Left ventricle myocardium superior (tissue), 1 donor: Measurements from ENCODE around the gene IL2RG. TPM values are rescaled to one million over a fixed set of nuclear protein-coding genes. Genes with fewer than 3 reads are reported as not detected.
A peak's percentile ranks its signal among the peaks of the same experiment; 100 is the strongest.

Experiments
- ATAC-seq: fragments of 200-7000 bp; cut with Tn5 transposase; one replicate; pipeline ENCODE4 v1.9.1; 2020; ENCODE audit warnings: mild to moderate bottlenecking, moderate library complexity
- DNase-seq: peaks from one replicate; pipeline ENCODE4 v3.0.0-alpha.2; 2020
- intact Hi-C: fragments of 100-400 bp; cut with micrococcal nuclease; formaldehyde crosslinking; loops from one replicate; pipeline ENCODE4 v1.11.0; 2022
- total RNA-seq: library from RNA; stranded (reverse); fragmentation: NEBNext Ultra II Directional; extraction: Animal tissue kit (Norgen Biotek cat#: 25700); gene quantifications from one replicate; pipeline ENCODE4 v1.2.1, GENCODE V29; 2021
- donor health status: DM: no; HTN: yes; CAD: no; lungs with severe emphysema.

The IL2RG gene
- total RNA-seq, 1 donor from 2014 or later = 3.0 TPM

DNA sequence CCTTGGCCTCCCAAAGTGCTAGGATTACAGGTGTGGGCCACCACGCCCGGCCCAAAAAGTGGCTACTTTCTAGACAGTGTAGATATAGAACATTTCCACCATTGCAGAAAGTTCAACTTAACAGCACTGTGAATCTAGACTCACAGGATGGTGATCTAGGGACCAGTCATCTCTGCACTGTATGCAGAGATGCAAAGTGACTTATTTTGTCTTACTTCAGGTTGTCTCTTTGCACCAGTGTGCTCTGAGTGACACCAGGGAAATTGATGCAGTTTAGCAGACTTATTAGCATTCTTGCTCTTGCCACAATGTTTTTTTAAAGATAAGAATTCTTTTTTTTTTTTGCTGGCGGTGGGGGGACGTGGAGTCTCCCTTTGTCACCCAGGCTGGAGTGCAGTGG, 28.6 kb downstream of the IL2RG start:
- DNase-seq (no peak), ATAC-seq (no peak)
- intact Hi-C loops = no loop called here

DNA sequence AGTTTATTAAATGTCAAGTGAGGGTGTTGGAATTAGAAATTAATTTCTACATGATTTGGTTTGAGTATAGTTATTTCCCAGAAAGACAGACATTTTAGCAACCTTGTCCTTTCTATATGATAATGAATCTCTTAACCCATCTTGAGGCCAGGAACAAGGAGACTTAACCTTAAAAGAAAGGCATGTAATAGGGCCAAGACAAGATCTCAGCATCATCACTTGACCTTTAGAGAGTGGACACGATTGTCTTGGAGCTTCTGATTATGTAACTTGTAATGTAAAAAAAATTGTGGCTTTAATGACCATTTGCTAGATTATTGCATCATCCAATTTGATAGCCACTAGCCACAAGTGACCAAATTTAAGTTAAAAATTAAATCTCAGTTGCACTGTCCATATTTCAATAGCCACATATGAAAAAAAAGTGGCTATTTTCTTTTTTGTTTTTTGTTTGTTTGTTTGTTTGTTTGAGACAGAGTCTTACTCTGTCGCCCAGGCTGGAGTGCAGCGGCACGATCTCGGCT, 29.2 kb downstream of the IL2RG start:
- no peak for DNase-seq
- ATAC-seq = no peak
- intact Hi-C loops = no loop called here

DNA sequence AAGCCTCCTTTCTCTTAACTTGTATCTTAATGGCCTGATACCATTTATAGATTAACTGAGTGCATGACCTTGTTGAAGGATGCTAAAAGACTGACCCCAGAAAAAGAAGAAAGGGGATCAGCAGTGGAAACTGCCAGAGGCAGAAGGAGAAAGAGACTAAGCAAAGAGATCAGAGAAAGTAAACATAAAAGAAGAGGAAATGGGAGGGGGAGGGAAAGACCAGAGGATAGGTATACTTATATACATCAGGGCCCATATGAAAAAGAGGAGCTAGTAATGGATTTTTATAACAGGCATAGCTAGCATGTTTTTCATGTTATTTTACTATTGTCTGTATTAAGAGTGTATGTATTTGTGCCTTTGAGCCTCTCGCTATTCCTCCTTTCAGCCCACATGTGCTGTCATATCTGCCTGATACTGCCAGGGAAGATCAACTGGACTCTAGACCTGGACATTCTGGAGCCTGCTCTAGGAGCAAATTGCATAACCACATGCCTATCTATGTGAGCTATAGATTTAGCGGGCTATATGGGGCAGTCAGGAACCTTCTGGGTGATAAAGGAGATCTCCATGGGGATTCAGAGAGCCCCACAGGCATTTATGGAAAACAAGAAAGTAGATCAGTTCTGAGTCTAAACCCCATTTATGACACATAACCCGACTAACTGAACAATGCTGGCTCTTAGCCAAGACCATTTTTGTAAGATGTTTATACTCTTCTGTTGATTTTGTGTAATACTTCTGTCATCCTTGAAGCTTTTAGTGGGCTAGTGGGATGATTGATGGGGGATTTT, 29.9 kb downstream of the IL2RG start:
- ATAC-seq = no peak
- intact Hi-C loops = no loop called here
- DNase-seq = no peak

DNA sequence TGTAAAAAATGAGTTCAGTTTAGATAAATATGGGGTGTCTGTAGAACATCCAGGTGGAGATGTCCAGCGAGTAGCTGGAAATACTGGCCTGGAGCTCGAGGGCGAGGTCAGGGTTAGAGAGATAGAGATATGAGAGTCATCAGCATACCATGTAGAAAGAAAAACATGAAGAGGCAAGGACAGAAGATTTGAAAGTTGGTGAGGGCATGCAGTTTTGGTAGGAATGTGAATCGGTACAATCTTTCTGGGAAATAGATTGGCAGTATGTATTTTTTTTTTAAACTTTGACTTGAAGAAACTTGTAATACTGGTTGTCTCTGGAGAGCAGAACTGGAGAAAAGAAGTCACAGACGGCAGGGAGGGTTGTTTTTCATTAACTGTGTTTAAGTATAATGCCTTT, 40.8 kb downstream of the IL2RG start:
- DNase-seq (no peak), ATAC-seq (no peak)
- intact Hi-C loops = no loop called here

DNA sequence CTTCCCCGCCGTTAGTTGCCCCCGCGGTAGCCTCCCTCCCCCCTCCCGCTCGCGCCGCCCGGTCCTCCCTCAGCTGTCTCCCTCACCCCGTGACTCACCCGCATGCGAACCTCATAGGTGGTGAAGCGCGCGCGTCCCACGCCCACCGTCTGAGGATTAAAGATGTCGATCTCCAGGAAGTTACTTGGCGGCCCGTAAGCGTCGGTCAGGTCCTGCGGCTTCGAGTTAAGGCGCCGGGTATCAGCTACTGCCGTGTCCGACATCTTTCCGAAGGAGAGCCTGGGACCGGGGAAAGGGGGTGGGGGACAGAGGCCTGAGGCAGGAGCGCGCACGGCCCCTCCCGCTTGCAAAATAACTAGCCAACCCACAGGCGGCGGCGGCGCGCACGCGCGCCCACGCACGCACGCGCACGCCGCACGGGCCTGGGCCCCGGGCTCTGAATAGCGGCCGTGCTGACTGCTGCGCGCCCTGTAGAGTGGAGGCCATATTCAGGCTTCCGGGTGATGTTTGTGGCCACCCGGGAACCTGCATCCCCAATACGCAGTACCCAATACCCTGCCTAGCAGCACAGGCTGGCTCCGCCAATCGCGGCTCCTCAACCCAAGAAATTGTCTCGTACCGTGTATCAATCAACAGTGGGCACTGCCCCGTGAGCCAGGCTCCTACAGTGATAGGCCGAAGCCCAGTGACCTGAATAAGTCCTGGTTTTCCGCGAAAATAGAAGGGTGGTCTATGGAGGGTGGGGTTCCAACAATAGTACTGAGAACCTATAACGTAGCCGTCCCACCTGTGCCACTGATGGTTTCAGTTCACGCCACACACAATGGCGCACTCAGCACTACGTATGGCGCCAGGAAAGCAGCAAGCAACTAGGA, 43.1 kb downstream of the IL2RG start, which contains the start of gene SNX12:
Gene SNX12 (minus strand): TSS at position 291 of the 875 bp plus-strand sequence. CDS start 28 bp downstream, at position 263.
- intact Hi-C loops = no loop called here
- ATAC-seq = peak; percentile 99
- DNase-seq = peak; percentile 93

DNA sequence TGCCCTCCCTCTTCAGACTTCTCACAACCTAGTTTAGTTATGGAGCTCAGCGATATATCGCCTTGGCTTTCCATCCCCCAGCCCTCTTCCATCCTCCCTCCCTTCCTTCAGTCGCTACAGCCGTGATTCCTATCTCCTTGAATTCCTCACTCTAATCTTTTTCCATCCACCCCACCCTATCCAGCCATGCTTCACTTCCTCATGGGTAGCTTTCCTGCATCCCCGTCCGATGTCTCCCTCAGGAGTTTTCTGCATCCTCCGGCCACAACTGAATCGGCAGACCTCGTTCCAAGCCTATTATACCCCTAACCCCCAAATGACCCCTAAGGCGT, 43.7 kb downstream of the IL2RG start:
- intact Hi-C loops = no loop called here
- peak; percentile 4 for ATAC-seq
- no peak for DNase-seq

DNA sequence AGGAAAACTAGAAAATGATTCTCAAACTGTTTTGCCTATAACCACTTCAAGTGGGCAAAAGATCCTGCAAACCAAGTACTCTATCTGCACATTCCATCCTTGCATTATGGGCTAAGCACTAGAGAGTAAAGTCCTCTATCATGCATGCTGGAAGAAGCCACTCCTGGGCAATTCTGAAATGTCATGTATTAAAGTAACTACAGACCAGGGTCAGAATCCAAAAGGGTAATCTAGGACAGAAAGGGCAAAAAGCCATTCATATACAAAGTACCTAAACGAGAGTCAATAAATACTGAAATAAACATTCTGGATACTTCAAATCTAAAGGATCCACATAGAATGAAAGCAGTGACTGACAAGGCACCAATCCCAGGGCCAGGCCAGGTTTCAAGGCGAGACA, 44.3 kb downstream of the IL2RG start:
- intact Hi-C loops = no loop called here
- DNase-seq (no peak), ATAC-seq (no peak)

DNA sequence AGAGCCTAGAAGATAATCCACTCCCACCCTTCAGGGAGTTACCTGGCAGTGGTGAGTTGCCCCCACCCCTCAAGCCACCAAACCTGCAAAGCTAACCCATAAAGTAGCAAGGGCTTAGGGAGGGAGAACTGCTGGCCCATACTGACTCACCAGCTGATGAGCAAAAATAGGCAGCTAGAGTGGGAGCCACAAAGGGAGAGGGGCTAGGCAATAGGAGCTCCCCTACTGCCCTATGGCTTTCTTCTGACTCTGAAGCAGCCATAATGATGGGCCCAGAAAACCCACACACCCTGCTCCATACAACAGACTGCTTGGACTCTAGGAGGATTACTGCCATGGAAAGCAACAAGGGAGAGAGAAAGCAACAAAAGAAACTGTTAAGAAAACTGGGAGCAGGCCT, 51.2 kb downstream of the IL2RG start:
- DNase-seq (no peak), ATAC-seq (no peak)
- intact Hi-C loops = no loop called here

DNA sequence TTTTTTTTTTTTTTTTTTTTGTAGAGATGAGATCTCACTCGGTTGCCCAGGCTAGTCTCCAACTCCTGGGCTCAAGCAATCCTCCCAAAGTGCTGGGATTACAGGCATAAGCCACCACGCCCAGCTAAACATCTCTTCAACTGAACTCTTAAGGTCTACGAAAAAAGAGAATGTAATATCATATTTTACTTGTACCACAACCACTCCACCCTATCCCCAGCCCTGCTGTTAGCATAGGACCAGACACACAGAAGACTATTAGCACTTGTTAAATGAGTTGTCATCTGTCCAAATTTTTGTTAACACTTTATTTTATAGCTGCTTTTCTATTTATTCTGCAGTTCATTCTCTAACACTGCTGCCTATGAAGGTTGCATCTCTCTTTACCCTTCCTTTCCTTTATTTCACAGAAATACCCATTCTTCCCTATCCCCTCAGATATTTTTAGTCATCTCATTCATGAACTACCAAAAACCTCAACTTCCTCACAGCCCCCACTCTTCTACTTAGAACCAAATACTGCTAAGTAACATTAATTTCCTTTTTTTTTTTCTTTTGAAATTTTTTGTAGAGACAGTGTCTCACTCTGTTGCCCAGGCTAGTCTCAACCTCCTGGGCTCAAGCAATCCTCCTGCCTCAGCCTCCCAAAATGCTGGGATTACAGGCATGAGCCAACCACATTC, 53.4 kb downstream of the IL2RG start:
- intact Hi-C loops = no loop called here
- DNase-seq (no peak), ATAC-seq (no peak)

Other genes starting within 250 kb of the IL2RG start
- not detected for gene TEX11, start 202.9 kb downstream of the IL2RG start, total RNA-seq
- not detected for gene SLC7A3, start 180.5 kb downstream of the IL2RG start, total RNA-seq
- 45.4 TPM for gene SNX12, start 43.2 kb downstream of the IL2RG start, total RNA-seq
- 56.3 TPM for gene FOXO4, start 15.7 kb downstream of the IL2RG start, total RNA-seq
- gene CXorf65, start 4.8 kb downstream of the IL2RG start, total RNA-seq = not detected
- gene MED12, start 7.0 kb upstream of the IL2RG start, total RNA-seq = 18.3 TPM
- 0.92 TPM for gene NLGN3, start 33.3 kb upstream of the IL2RG start, total RNA-seq
- not detected for gene GJB1, start 111.6 kb upstream of the IL2RG start, total RNA-seq
- gene ZMYM3, start 142.6 kb upstream of the IL2RG start, total RNA-seq = 16.3 TPM
- gene NONO, start 172.1 kb upstream of the IL2RG start, total RNA-seq = 105 TPM
- 88.6 TPM for gene ITGB1BP2, start 190.2 kb upstream of the IL2RG start, total RNA-seq